Liver (tissue), 3 donors: ENCODE measurements around the gene EGLN1.

Experiments used
- RAD21 ChIP-seq, 2 donors: IDR thresholded peaks; 2 replicates each; pipeline ENCODE4 v1.6.1; 2016; ENCODE audit warnings: antibody characterized with exemption in 2 of 2, mild to moderate bottlenecking in 2 of 2
- SP1 ChIP-seq: IDR thresholded peaks from 2 replicates; pipeline ENCODE4 v1.6.1; 2018; ENCODE audit warnings: antibody characterized with exemption, mild to moderate bottlenecking
- TF ChIP-seq, protein P1 (sequence below): fragments of 150-350 bp; IDR thresholded peaks from 2 replicates; pipeline ENCODE4 v1.5.1; 2017; ENCODE audit warnings: improper control_type of control experiment, low read depth, low read length; ENCODE audit not compliant: missing input control
- TF ChIP-seq, protein P2 (sequence below): IDR thresholded peaks from 2 replicates; pipeline ENCODE4 v1.6.1; 2016; ENCODE audit warnings: antibody characterized with exemption
- donor health status: healthy.
- donor health status: healthy.

DNA sequence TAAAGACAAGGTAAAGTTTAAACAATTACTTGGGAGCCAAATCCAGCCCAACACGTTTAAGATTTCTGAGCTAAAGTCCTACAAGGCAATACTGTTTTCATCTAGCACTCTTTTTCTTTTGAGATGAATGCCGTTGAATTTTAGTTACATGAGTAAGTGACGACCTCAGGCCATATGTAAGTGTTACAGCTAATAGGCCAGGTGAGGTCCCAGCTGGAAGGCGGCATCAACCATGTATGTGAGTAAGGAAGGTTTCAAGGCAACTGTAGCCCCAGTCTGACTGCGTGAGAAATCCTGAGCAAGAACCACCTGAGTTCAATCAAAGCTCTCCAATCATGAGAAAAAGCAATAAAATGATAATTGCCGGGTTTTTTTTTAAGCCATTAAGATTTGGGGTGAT is 41.5 kb upstream of the EGLN1 start:
- TF ChIP-seq, protein P1, sequence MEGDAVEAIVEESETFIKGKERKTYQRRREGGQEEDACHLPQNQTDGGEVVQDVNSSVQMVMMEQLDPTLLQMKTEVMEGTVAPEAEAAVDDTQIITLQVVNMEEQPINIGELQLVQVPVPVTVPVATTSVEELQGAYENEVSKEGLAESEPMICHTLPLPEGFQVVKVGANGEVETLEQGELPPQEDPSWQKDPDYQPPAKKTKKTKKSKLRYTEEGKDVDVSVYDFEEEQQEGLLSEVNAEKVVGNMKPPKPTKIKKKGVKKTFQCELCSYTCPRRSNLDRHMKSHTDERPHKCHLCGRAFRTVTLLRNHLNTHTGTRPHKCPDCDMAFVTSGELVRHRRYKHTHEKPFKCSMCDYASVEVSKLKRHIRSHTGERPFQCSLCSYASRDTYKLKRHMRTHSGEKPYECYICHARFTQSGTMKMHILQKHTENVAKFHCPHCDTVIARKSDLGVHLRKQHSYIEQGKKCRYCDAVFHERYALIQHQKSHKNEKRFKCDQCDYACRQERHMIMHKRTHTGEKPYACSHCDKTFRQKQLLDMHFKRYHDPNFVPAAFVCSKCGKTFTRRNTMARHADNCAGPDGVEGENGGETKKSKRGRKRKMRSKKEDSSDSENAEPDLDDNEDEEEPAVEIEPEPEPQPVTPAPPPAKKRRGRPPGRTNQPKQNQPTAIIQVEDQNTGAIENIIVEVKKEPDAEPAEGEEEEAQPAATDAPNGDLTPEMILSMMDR, result no peak
- TF ChIP-seq SP1 (no peak), RAD21 (IDR thresholded peaks at IDR 0.05) (no peak)
- TF ChIP-seq, protein P2, sequence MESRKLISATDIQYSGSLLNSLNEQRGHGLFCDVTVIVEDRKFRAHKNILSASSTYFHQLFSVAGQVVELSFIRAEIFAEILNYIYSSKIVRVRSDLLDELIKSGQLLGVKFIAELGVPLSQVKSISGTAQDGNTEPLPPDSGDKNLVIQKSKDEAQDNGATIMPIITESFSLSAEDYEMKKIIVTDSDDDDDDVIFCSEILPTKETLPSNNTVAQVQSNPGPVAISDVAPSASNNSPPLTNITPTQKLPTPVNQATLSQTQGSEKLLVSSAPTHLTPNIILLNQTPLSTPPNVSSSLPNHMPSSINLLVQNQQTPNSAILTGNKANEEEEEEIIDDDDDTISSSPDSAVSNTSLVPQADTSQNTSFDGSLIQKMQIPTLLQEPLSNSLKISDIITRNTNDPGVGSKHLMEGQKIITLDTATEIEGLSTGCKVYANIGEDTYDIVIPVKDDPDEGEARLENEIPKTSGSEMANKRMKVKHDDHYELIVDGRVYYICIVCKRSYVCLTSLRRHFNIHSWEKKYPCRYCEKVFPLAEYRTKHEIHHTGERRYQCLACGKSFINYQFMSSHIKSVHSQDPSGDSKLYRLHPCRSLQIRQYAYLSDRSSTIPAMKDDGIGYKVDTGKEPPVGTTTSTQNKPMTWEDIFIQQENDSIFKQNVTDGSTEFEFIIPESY, result no peak
